Measurements from ENCODE around the gene LRRN2.

LRRN2 gene

GRCh38 chr1:204702552-204703267, 17.2 kb upstream of the LRRN2 start:
- no peak overlapping the region for H3K4me3 ChIP-seq (ENCODE audit: low read depth, low read length)
- in situ Hi-C loops (cut with HindIII; ENCODE audit: low sequenced_read_pairs), result no loop called here
- no peak for DNase-seq (ENCODE audit: low read depth, low spot score)
- TF ChIP-seq CTCF (IDR thresholded peaks at IDR 0.05; ENCODE audit: low read depth, low read length), result no peak

- no peak for DNase-seq (ENCODE audit: low read depth, low spot score)
- H3K4me3 ChIP-seq (ENCODE audit: low read depth, low read length), result no peak overlapping the region
- in situ Hi-C loops (cut with HindIII; ENCODE audit: low sequenced_read_pairs), result no loop called here
- TF ChIP-seq CTCF (IDR thresholded peaks at IDR 0.05; ENCODE audit: low read depth, low read length), result no peak
Observed at GRCh38 chr1:204701229-204701628, 15.7 kb upstream of the LRRN2 start.

GRCh38 chr1:204697893-204698292, 12.4 kb upstream of the LRRN2 start:
- DNase-seq (ENCODE audit: low read depth, low spot score), result no peak
- no peak for TF ChIP-seq CTCF (IDR thresholded peaks at IDR 0.05; ENCODE audit: low read depth, low read length)
- in situ Hi-C loops (cut with HindIII; ENCODE audit: low sequenced_read_pairs), result no loop called here
- H3K4me3 ChIP-seq (ENCODE audit: low read depth, low read length), result no peak overlapping the region

- H3K4me3 ChIP-seq (ENCODE audit: low read depth, low read length), result no peak overlapping the region
- TF ChIP-seq CTCF (IDR thresholded peaks at IDR 0.05; ENCODE audit: low read depth, low read length), result no peak
- DNase-seq (ENCODE audit: low read depth, low spot score), result no peak
- in situ Hi-C loops (cut with HindIII; ENCODE audit: low sequenced_read_pairs), result no loop called here
Observed at GRCh38 chr1:204696606-204697005, 11.1 kb upstream of the LRRN2 start.

- DNase-seq (ENCODE audit: low read depth, low spot score), result no peak
- no peak overlapping the region for H3K4me3 ChIP-seq (ENCODE audit: low read depth, low read length)
- TF ChIP-seq CTCF (IDR thresholded peaks at IDR 0.05; ENCODE audit: low read depth, low read length), result no peak
- in situ Hi-C loops (cut with HindIII; ENCODE audit: low sequenced_read_pairs), result no loop called here
Observed at GRCh38 chr1:204695692-204696091, 10.2 kb upstream of the LRRN2 start.

- in situ Hi-C loops (cut with HindIII; ENCODE audit: low sequenced_read_pairs), result no loop called here
- TF ChIP-seq CTCF (IDR thresholded peaks at IDR 0.05; ENCODE audit: low read depth, low read length), result no peak
- no peak for DNase-seq (ENCODE audit: low read depth, low spot score)
- no peak overlapping the region for H3K4me3 ChIP-seq (ENCODE audit: low read depth, low read length)
Observed at GRCh38 chr1:204694145-204694544, 8.6 kb upstream of the LRRN2 start.

Measured in astrocyte of the spinal cord (primary cell).